GM19467 (cell line): ENCODE measurements around the gene PLXNA4.

Source experiments
- ATAC-seq: cut with Tn5 transposase; IDR thresholded peaks from one replicate; pipeline ENCODE4 v1.9.1; 2021; ENCODE audit warnings: mild to moderate bottlenecking, moderate library complexity; ENCODE audit not compliant: unreplicated experiment

The PLXNA4 gene

GRCh38 chr7:132508724-132509353, 67.4 kb downstream of the PLXNA4 start:
- no peak for ATAC-seq

GRCh38 chr7:132504852-132505251, 71.4 kb downstream of the PLXNA4 start:
- no peak for ATAC-seq

GRCh38 chr7:132504071-132504470, 72.2 kb downstream of the PLXNA4 start:
- ATAC-seq = no peak

GRCh38 chr7:132503415-132503814, 72.9 kb downstream of the PLXNA4 start:
- ATAC-seq = no peak

- ATAC-seq = no peak
Observed at GRCh38 chr7:132501956-132502355, 74.3 kb downstream of the PLXNA4 start.

- no peak for ATAC-seq
Observed at GRCh38 chr7:132500727-132501440, 75.4 kb downstream of the PLXNA4 start.

- no peak for ATAC-seq
Observed at GRCh38 chr7:132499487-132499886, 76.8 kb downstream of the PLXNA4 start.

GRCh38 chr7:132499065-132499464, 77.2 kb downstream of the PLXNA4 start:
- ATAC-seq = no peak

GRCh38 chr7:132498319-132498718, 78.0 kb downstream of the PLXNA4 start:
- no peak for ATAC-seq

- ATAC-seq = no peak
Observed at GRCh38 chr7:132497098-132497497, 79.2 kb downstream of the PLXNA4 start.

- no peak for ATAC-seq
Observed at GRCh38 chr7:132495936-132496335, 80.3 kb downstream of the PLXNA4 start.

GRCh38 chr7:132494474-132494873, 81.8 kb downstream of the PLXNA4 start:
- no peak for ATAC-seq

GRCh38 chr7:132492823-132493445, 83.3 kb downstream of the PLXNA4 start:
- ATAC-seq = no peak

GRCh38 chr7:132491391-132491945, 84.8 kb downstream of the PLXNA4 start:
- ATAC-seq = no peak

GRCh38 chr7:132490474-132490873, 85.8 kb downstream of the PLXNA4 start:
- no peak for ATAC-seq

GRCh38 chr7:132489776-132490237, 86.5 kb downstream of the PLXNA4 start:
- no peak for ATAC-seq

GRCh38 chr7:132488634-132489302, 87.5 kb downstream of the PLXNA4 start:
- no peak for ATAC-seq

- no peak for ATAC-seq
Observed at GRCh38 chr7:132486274-132486610, 90.0 kb downstream of the PLXNA4 start.

- ATAC-seq = no peak
Observed at GRCh38 chr7:132485600-132486273, 90.5 kb downstream of the PLXNA4 start.

- ATAC-seq = no peak
Observed at GRCh38 chr7:132485136-132485535, 91.1 kb downstream of the PLXNA4 start.

- ATAC-seq = no peak
Observed at GRCh38 chr7:132482866-132483265, 93.4 kb downstream of the PLXNA4 start.
